Activated CD8-positive, alpha-beta T cell treated with anti-CD3 and anti-CD28 coated beads for 36 hours (primary cell): ENCODE measurements around the gene GAS6. TPM values are rescaled to one million over a fixed set of nuclear protein-coding genes. Genes with fewer than 3 reads are reported as not detected.

Experiments used
- ATAC-seq: fragments of 200-7000 bp; cut with Tn5 transposase; one replicate; pipeline ENCODE4 v1.10.0; 2021; ENCODE audit warnings: mild to moderate bottlenecking, moderate library complexity
- CTCF ChIA-PET: fragments of 350-600 bp; sonication (Branson Sonifier 250); formaldehyde crosslinking; loops from one replicate; lab custom pipeline; 2021; ENCODE audit warnings: antibody characterized with exemption; lab: Charles Lee
- POLR2A ChIA-PET: fragments of 350-600 bp; sonication (Branson Sonifier 250); formaldehyde crosslinking; loops from one replicate; lab custom pipeline; 2021; ENCODE audit warnings: antibody characterized with exemption; lab: Charles Lee
- DNase-seq: peaks from one replicate; pipeline ENCODE4 v3.0.0-alpha.2; 2020
- H3K27ac Mint-ChIP-seq: one replicate; pipeline ENCODE4 v1.8.0; 2021; ENCODE audit warnings: mild to moderate bottlenecking, mixed read lengths
- H3K27me3 Mint-ChIP-seq: one replicate; pipeline ENCODE4 v1.8.0; 2021; ENCODE audit warnings: mixed read lengths
- H3K36me3 Mint-ChIP-seq: one replicate; pipeline ENCODE4 v1.8.0; 2021; ENCODE audit warnings: low read depth, mixed read lengths
- H3K4me1 Mint-ChIP-seq: one replicate; pipeline ENCODE4 v1.8.0; 2021; ENCODE audit warnings: low read depth, mixed read lengths
- H3K4me3 Mint-ChIP-seq: one replicate; pipeline ENCODE4 v1.8.0; 2021; ENCODE audit warnings: mild to moderate bottlenecking, moderate library complexity, mixed read lengths
- H3K9me3 Mint-ChIP-seq: one replicate; pipeline ENCODE4 v1.8.0; 2021; ENCODE audit warnings: mixed read lengths
- CTCF ChIP-seq: fragments of 200-600 bp; IDR thresholded peaks from one replicate; pipeline ENCODE4 v1.8.0; 2022; ENCODE audit warnings: antibody characterized with exemption, mild to moderate bottlenecking
- intact Hi-C: fragments of 100-400 bp; cut with micrococcal nuclease; formaldehyde crosslinking; loops from one replicate; pipeline ENCODE4 v1.10.0; 2022
- total RNA-seq, 2 experiments: library from RNA; stranded (reverse); gene quantifications; one replicate each; pipeline ENCODE4 v1.2.3, GENCODE V29; 2021

Gene GAS6
- total RNA-seq, 2 experiments from 2014 or later: 0.23 to 0.25 TPM

DNA sequence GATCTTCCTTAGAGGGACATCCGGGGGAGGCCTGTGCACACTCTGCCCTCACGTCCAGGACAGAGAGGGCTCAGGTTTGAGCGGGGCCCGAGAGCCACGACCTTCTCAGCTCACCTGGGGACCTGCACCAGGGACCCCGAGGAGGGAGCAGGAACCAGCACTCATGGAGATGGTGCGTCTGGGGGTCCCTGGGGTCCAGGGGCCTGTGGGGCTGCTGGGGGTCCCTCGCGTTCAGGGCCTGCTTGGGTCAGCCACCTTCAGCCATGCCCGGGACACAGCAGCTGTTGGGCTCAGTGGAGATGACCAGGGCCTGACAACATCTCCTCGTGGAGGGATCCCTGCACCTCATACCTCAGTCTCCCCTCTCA lies 57.8 kb downstream of the GAS6 start:
- ATAC-seq (no peak), DNase-seq (no peak)
- Mint-ChIP-seq H3K27me3 (no peaks in the 10 kb centered on the region), H3K4me3 (no peak overlapping the region), H3K36me3 (no peaks in the 10 kb centered on the region), H3K9me3 (peaks cover 10% of the 10 kb centered on the region), H3K4me1 (no peaks in the 10 kb centered on the region), H3K27ac (no peak overlapping the region)
- ChIA-PET POLR2A (no interaction called here), CTCF (no interaction called here)
- intact Hi-C loops: no loop called here
- no peak for TF ChIP-seq CTCF

- H3K27ac Mint-ChIP-seq: no peak overlapping the region
- H3K27me3 Mint-ChIP-seq: no peaks in the 10 kb centered on the region
- no peak overlapping the region for H3K4me3 Mint-ChIP-seq
- no peak for TF ChIP-seq CTCF
- ChIA-PET CTCF (no interaction called here), POLR2A (no interaction called here)
- intact Hi-C loops: no loop called here
- DNase-seq: no peak
- no peaks in the 10 kb centered on the region for H3K4me1 Mint-ChIP-seq
- ATAC-seq: no peak
- H3K36me3 Mint-ChIP-seq: no peaks in the 10 kb centered on the region
- H3K9me3 Mint-ChIP-seq: peaks cover 10% of the 10 kb centered on the region
Observed at GRCh38 chr13:113805431-113806103, 58.3 kb downstream of the GAS6 start.

DNA sequence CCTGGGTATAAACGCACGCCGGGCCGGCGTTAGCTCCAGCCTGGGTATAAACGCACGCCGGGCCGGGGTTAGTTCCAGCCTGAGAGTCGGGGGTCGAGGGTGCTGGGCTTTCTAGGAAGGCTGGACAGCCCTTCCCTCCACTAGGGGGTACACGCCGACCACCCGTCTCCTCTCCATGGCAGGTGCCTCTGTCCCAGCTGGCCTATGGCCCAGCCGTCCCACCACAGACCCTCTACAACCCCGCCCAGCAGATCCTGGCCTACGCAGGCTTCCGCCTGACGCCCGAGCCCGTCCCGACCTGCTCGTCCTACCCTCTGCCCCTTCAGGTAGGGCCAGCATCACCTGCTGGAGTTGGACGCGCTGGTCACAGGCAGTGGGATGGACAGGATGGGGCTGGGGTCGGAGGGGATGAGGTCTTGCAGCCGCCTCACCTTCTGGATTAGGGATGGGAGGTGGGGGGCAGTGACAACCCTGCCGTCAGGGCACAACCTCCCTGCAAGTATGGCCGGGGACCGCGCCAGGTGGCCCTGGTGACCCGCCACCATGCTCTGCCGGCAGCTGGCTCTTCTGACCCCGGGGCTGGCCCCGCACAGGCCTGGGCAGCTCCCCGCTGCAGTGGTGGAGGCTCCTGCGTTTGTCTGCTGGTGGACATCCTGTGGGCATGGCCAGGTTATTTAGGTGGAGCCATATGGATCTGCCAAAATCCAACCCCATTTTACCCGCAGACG lies 59.0 kb downstream of the GAS6 start:
- DNase-seq: no peak
- H3K36me3 Mint-ChIP-seq: no peaks in the 10 kb centered on the region
- H3K4me1 Mint-ChIP-seq: no peaks in the 10 kb centered on the region
- ChIA-PET POLR2A (interaction anchor here (0.7 kb wide), 1 partner anchor 36 kb away, joined by 3 read pairs; no protein-coding TSS in a partner anchor), CTCF (no interaction called here)
- H3K4me3 Mint-ChIP-seq: no peak overlapping the region
- no peak overlapping the region for H3K27ac Mint-ChIP-seq
- H3K27me3 Mint-ChIP-seq: no peaks in the 10 kb centered on the region
- ATAC-seq: no peak
- H3K9me3 Mint-ChIP-seq: peaks cover 10% of the 10 kb centered on the region
- intact Hi-C loops: no loop called here
- no peak for TF ChIP-seq CTCF

GRCh38 chr13:113804017-113804702 lies 59.7 kb downstream of the GAS6 start:
- Mint-ChIP-seq H3K27ac (no peak overlapping the region), H3K9me3 (peaks cover 8% of the 10 kb centered on the region), H3K4me3 (no peak overlapping the region), H3K27me3 (no peaks in the 10 kb centered on the region), H3K4me1 (no peaks in the 10 kb centered on the region), H3K36me3 (no peaks in the 10 kb centered on the region)
- CTCF ChIA-PET: no interaction called here
- ATAC-seq (no peak), DNase-seq (no peak)
- TF ChIP-seq CTCF: no peak
- POLR2A ChIA-PET: interaction anchor here (0.7 kb wide), 1 partner anchor 35 kb away, joined by 3 read pairs; no protein-coding TSS in a partner anchor
- intact Hi-C loops: no loop called here
